Stomach smooth muscle (tissue), 2 donors: Measurements from ENCODE around the gene IL19.
A peak's percentile ranks its signal among the peaks of the same experiment; 100 is the strongest.

ENCODE experiments used
- H3K27ac ChIP-seq: one replicate; pipeline ENCODE4 v1.7.0; 2013; ENCODE audit warnings: mild to moderate bottlenecking, low read length, inconsistent platforms
- H3K27me3 ChIP-seq, 2 donors: one replicate each; pipeline ENCODE4 v1.7.0; 2013; ENCODE audit warnings: low read length in 2 of 2; ENCODE audit not compliant: insufficient read depth in 2 of 2, control insufficient read depth in 1 of 2
- H3K36me3 ChIP-seq, 2 donors: one replicate each; pipeline ENCODE4 v1.7.0; 2013; ENCODE audit warnings: low read length in 2 of 2; ENCODE audit not compliant: control insufficient read depth in 2 of 2, insufficient read depth in 2 of 2
- H3K4me1 ChIP-seq: one replicate; pipeline ENCODE4 v1.7.0; 2013; ENCODE audit warnings: low read length; ENCODE audit not compliant: control insufficient read depth, insufficient read depth
- H3K4me3 ChIP-seq, 2 donors: one replicate each; pipeline ENCODE4 v1.7.0; 2013; ENCODE audit warnings: low read length in 2 of 2
- H3K9ac ChIP-seq, 2 donors: one replicate each; pipeline ENCODE4 v1.7.0; 2013; ENCODE audit warnings: low read length in 2 of 2, mild to moderate bottlenecking in 1 of 2
- H3K9me3 ChIP-seq, 2 donors: one replicate each; pipeline ENCODE4 v1.7.0; 2013; ENCODE audit warnings: low read length in 2 of 2; ENCODE audit not compliant: control insufficient read depth in 2 of 2
- donor health status: healthy.
- donor health status: Pancreatic carcinoma.

Gene IL19

GRCh38 chr1:206859082-206859521, 88.5 kb downstream of the IL19 start:
- Histone ChIP-seq H3K27ac (no peak overlapping the region), H3K9me3 (no peaks in the 10 kb centered on the region), H3K27me3 (peaks cover 3 to 5% of the 10 kb centered on the region in 2 donors), H3K4me3 (no peak overlapping the region), H3K36me3 (no peaks in the 10 kb centered on the region), H3K4me1 (no peaks in the 10 kb centered on the region), H3K9ac (no peak overlapping the region)

GRCh38 chr1:206860165-206860564, 89.6 kb downstream of the IL19 start:
- no peak overlapping the region for H3K4me3 ChIP-seq
- no peaks in the 10 kb centered on the region for H3K4me1 ChIP-seq
- H3K9me3 ChIP-seq: no peaks in the 10 kb centered on the region
- peaks cover 3 to 5% of the 10 kb centered on the region in 2 donors for H3K27me3 ChIP-seq
- H3K27ac ChIP-seq: no peak overlapping the region
- H3K36me3 ChIP-seq: no peaks in the 10 kb centered on the region
- H3K9ac ChIP-seq: no peak overlapping the region

- H3K4me3 ChIP-seq: no peak overlapping the region
- no peaks in the 10 kb centered on the region for H3K9me3 ChIP-seq
- H3K9ac ChIP-seq: no peak overlapping the region
- H3K27ac ChIP-seq: no peak overlapping the region
- no peaks in the 10 kb centered on the region for H3K4me1 ChIP-seq
- no peaks in the 10 kb centered on the region for H3K36me3 ChIP-seq
- H3K27me3 ChIP-seq: peaks cover 3 to 5% of the 10 kb centered on the region in 2 donors
Observed at GRCh38 chr1:206863266-206863665, 92.7 kb downstream of the IL19 start.

- Histone ChIP-seq H3K4me1 (no peaks in the 10 kb centered on the region), H3K27ac (no peak within 1 kb of the TSS), H3K27me3 (peaks cover 2 to 3% of the 10 kb centered on the region in 2 donors), H3K9me3 (no peaks in the 10 kb centered on the region), H3K36me3 (no peaks in the 10 kb centered on the region), H3K4me3 (no peak within 1 kb of the TSS), H3K9ac (no peak within 1 kb of the TSS)
Observed at GRCh38 chr1:206864939-206865671, 94.5 kb downstream of the IL19 start, which contains the start of gene IL20. TSS of gene IL20 (plus strand) at chr1:206865623. CDS start at chr1:206865853, 230 bp downstream.

GRCh38 chr1:206866062-206866461, 95.5 kb downstream of the IL19 start:
- Histone ChIP-seq H3K36me3 (no peaks in the 10 kb centered on the region), H3K9me3 (no peaks in the 10 kb centered on the region), H3K27me3 (peaks cover 2 to 3% of the 10 kb centered on the region in 2 donors), H3K27ac (no peak overlapping the region), H3K4me1 (no peaks in the 10 kb centered on the region), H3K9ac (no peak overlapping the region), H3K4me3 (no peak overlapping the region)

- H3K27me3 ChIP-seq: peaks cover 0 to 2% of the 10 kb centered on the region in 2 donors
- H3K4me3 ChIP-seq: no peak overlapping the region
- peaks cover under 1 to 2% of the 10 kb centered on the region in 2 donors for H3K9me3 ChIP-seq
- no peaks in the 10 kb centered on the region for H3K4me1 ChIP-seq
- no peak overlapping the region for H3K9ac ChIP-seq
- H3K36me3 ChIP-seq: no peaks in the 10 kb centered on the region
- H3K27ac ChIP-seq: no peak overlapping the region
Observed at GRCh38 chr1:206867239-206867638, 96.7 kb downstream of the IL19 start.

GRCh38 chr1:206867716-206868115, 97.1 kb downstream of the IL19 start:
- H3K4me3 ChIP-seq: no peak overlapping the region
- H3K27me3 ChIP-seq: peaks cover 0 to 2% of the 10 kb centered on the region in 2 donors
- H3K4me1 ChIP-seq: no peaks in the 10 kb centered on the region
- H3K27ac ChIP-seq: no peak overlapping the region
- H3K36me3 ChIP-seq: no peaks in the 10 kb centered on the region
- H3K9me3 ChIP-seq: peaks cover 4 to 6% of the 10 kb centered on the region in 2 donors
- H3K9ac ChIP-seq: no peak overlapping the region

- Histone ChIP-seq H3K9me3 (peaks cover 6 to 8% of the 10 kb centered on the region in 2 donors), H3K27ac (no peak overlapping the region), H3K27me3 (peaks cover 0 to 2% of the 10 kb centered on the region in 2 donors), H3K9ac (no peak overlapping the region), H3K4me3 (no peak overlapping the region), H3K4me1 (no peaks in the 10 kb centered on the region), H3K36me3 (no peaks in the 10 kb centered on the region)
Observed at GRCh38 chr1:206868264-206868663, 97.7 kb downstream of the IL19 start.

- Histone ChIP-seq H3K4me1 (no peaks in the 10 kb centered on the region), H3K4me3 (no peak overlapping the region), H3K27ac (no peak overlapping the region), H3K9me3 (peaks cover 6 to 10% of the 10 kb centered on the region in 2 donors), H3K36me3 (no peaks in the 10 kb centered on the region), H3K27me3 (peaks cover 0 to 2% of the 10 kb centered on the region in 2 donors), H3K9ac (no peak overlapping the region)
Observed at GRCh38 chr1:206872139-206872538, 101.6 kb downstream of the IL19 start.

- H3K4me1 ChIP-seq: no peaks in the 10 kb centered on the region
- H3K9ac ChIP-seq: no peak overlapping the region
- H3K36me3 ChIP-seq: no peaks in the 10 kb centered on the region
- H3K27ac ChIP-seq: no peak overlapping the region
- peaks cover 13 to 15% of the 10 kb centered on the region in 2 donors for H3K9me3 ChIP-seq
- peak overlapping the region in 1 of 2 donors; percentile 3 for H3K4me3 ChIP-seq
- H3K27me3 ChIP-seq: peaks cover 0 to 2% of the 10 kb centered on the region in 2 donors
Observed at GRCh38 chr1:206873603-206874188, 103.1 kb downstream of the IL19 start.
